Right ventricle myocardium inferior (tissue), 1 donor: ENCODE measurements around the gene CFAP70. TPM values are rescaled to one million over a fixed set of nuclear protein-coding genes. Genes with fewer than 3 reads are reported as not detected.
"Not testable (repeated sequence)": the region's sequence is repeated elsewhere in the genome, so short reads cannot be mapped to it uniquely, and the experiment has no call there.

Experiments used
- ATAC-seq: fragments of 200-7000 bp; cut with Tn5 transposase; one replicate; pipeline ENCODE4 v1.9.1; 2020; ENCODE audit warnings: mild to moderate bottlenecking, moderate library complexity
- DNase-seq: peaks from one replicate; pipeline ENCODE4 v3.0.0; 2021; ENCODE audit errors: missing footprints
- intact Hi-C: fragments of 100-400 bp; cut with DNase I; formaldehyde crosslinking; loops from one replicate; pipeline ENCODE4 v1.11.0; 2022
- total RNA-seq: library from RNA; stranded (reverse); fragmentation: NEBNext Ultra II Directional; extraction: Animal tissue kit (Norgen Biotek cat#: 25700); gene quantifications from one replicate; pipeline ENCODE4 v1.2.1, GENCODE V29; 2021
- donor health status: DM: no; HTN: yes; CAD: no; lungs with severe emphysema.

CFAP70 gene
- total RNA-seq, 1 donor from 2014 or later, result 1.4 TPM

DNA sequence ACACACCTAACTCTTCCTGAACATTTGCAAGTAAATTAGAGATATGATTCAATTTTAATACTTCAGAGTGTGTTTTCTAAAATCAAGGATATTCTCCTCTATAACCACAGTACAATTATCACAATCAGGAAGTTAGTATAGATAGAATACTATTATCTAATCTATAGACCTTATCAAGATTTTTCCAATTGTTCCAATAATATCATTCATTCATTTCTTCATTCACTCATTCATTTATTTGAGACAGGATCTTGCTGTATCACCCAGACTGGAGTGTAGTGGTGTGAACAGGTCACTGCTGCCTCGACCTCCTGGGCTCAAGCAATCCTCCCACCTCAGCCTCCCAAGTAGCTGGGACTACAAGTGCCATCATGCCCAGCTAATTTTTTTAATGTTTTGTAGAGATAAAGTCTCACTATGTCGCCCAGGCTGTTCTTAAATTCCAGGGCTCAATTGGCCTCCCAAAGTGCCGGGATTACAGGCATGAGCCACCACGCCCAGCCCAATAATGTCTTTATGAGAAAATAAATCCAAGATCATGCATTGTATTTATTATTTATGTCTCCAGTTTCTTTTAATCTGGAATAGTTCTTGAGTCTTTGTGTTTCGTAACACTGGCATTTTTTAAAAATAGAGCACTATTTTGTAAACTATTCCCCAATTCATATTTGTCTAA, 95.6 kb downstream of the CFAP70 start:
- ATAC-seq (no peak), DNase-seq (no peak)
- intact Hi-C loops, result no loop called here

GRCh38 chr10:73262105-73262730, 96.4 kb downstream of the CFAP70 start:
- intact Hi-C loops, result no loop called here
- DNase-seq (no peak), ATAC-seq (no peak)

DNA sequence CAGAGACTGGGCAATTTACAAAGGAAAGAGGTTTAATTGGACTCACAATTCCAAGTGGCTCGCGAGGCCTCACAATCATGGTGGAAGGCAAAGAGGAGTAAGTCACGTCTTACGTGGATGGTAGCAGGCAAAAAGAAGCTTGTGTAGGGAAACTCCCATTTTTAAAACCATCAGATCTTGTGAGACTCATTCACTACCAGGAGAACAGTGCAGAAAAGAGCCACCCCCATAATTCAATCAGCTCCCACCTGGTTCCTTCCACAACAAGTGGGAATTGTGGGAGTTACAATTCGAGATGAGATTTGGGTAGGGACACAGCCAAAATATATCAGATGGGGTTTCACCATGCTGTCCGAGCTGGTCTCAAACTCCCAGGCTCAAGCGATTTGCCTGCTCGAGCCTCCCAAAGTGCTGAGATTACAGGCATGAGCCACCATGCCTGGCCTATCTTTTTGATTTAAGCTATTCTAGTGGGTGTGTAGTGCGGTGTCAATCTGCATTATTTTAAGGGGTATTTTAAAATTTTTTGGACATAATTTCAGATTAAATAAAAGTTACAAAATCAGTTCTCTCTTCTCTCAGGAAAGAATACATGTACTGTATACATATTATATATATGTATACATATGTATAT, 97.2 kb downstream of the CFAP70 start:
- intact Hi-C loops, result no loop called here
- ATAC-seq (no peak), DNase-seq (no peak)

DNA sequence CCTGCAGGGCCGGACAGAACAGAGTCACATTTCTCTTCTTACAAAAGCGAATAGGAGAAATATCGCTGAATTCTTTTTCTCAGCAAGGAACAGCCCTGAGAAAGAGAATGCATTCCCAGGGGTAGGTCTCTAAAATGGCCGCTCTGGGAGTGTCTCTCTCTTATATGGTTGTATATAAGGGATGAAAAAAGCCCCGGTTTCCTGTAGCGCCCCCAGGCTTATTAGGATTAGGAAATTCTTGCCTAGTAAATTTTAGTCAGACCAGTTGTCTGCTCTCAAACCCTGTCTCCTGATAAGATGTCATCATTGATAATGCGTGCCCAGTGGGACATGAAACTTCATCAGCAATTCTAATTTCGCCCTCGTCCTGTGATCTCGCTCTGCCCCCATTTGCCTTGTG, 100.1 kb downstream of the CFAP70 start:
- intact Hi-C loops, DNase-seq, ATAC-seq: not testable (repeated sequence)

DNA sequence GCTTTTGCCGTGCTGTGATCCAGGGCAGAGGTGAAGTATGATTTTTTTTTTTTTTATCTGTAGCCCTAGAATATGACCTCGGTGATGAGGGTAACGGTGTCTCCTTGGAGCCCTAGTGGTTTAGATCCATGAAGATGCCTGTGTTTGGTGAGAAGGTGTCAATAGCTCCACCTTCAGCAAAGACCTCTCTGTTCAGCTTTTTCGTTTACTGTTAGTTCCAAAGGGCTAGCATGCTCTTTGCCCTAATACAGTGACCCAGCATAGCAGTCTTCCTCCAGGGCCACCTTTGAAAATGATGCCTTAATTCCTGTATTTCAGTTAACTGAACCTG, 105.5 kb downstream of the CFAP70 start:
- intact Hi-C loops, result loop anchor here (5.0 kb wide), 1 partner anchor 244 kb away; the partner anchor contains the start of gene PPP3CB
- DNase-seq, result no peak
- ATAC-seq, result no peak

GRCh38 chr10:73252445-73253224, 106.0 kb downstream of the CFAP70 start, which contains the start of gene MRPS16:
Gene MRPS16, minus strand, starts transcription at chr10:73252644. Its CDS starts 162 bp downstream, at chr10:73252482.
- peak; percentile 99 for ATAC-seq
- DNase-seq, result peak; percentile 95
- intact Hi-C loops, result loop anchor here (5.0 kb wide), 1 partner anchor 245 kb away; the partner anchor contains the start of gene PPP3CB

- no peak for DNase-seq
- intact Hi-C loops, result loop anchor here (5.0 kb wide), 1 partner anchor 245 kb away; the partner anchor contains the start of gene PPP3CB
- peak; percentile 64 for ATAC-seq
These were observed 106.8 kb downstream of the CFAP70 start for GRCh38 chr10:73251683-73252444.

DNA sequence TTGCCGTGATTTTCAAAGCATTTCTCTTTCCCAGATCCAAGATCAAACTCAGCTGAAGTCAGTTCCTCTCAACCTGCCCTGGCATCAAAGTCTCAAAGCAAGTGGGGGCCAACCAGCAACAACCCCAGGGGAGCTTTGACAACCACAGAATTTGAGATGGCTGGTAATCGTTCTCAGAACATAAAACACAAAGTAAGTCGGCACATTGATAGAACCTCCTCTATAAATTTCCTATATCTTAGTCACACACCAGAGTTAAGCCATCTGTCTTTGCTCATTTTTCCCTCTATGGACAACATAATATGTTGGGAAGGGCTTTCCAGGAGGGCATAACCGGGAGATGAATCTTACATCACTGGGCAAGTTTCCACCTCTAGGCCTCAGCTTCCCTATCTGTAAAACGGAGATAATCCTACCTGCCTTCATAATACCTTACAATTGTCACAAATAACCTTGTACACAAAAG, 110.4 kb downstream of the CFAP70 start:
- intact Hi-C loops, result no loop called here
- peak; percentile 25 for DNase-seq
- no peak for ATAC-seq

- DNase-seq (no peak), ATAC-seq (no peak)
- intact Hi-C loops, result no loop called here
These were observed 111.0 kb downstream of the CFAP70 start for GRCh38 chr10:73247509-73248258.

DNA sequence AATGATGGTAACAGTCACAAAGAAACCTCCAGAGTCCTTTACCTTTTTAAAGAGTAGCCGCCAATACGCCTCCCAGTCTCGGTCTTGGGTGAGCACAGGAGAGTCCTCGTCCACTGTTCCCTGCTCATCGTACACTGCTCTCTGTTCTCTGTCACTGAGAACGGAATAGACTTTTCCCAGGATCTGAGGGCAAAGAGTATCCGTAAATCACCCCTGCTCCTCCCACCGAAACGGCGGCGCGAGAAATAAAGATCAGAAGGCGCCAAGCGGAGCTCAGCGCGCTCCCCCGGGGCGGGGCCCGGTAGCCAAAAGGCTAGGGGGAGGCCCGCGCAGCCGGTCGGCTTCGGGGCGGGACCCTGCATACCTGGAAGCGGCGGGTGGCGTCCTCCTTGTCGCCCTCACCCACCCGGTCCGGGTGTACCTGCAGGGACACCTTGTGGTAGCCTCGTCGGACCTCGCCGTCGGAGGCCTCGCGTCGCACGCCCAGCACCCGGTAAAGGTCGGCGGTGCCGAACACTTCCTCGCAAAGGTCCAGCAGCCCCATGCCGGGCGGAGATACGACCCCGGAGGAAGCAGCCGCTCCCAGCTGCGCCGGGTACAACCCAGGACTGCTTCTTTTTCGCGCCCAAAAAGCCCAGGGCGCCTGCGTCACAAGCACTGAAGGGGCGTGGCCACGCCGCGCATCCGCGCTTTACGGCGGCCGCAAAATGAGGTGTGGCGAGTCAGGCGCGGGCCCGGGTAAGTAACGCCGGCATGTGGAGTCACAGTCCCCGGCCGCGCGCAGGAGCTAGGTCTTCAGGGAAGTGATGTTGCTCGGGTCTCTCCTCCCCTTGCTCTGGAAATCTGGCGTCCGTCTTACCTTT, 111.8 kb downstream of the CFAP70 start, which contains the start of gene DNAJC9:
Gene DNAJC9 (minus strand): TSS at position 610 of the 863 bp plus-strand sequence. CDS start 66 bp downstream, at position 544.
- ATAC-seq (peak; percentile 96), DNase-seq (peak; percentile 99)
- intact Hi-C loops, result no loop called here

DNA sequence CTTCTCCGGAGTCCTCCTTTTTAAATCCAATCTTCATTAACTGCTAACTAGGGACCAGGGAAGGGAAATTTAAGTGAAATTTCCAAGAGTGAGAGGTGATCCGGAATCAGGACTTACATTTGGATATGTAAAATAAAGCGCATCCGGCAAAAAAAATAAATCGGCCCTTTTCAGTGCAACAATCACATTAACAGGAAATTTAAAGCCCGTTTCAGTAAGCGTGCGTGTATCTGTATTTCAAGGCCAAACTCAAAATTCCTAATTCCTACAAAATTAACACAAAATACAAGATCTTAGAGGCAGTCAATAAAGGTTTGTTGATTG, 112.4 kb downstream of the CFAP70 start:
- no peak for ATAC-seq
- DNase-seq, result no peak
- intact Hi-C loops, result no loop called here

- ATAC-seq (no peak), DNase-seq (no peak)
- intact Hi-C loops, result no loop called here
These were observed 113.7 kb downstream of the CFAP70 start for GRCh38 chr10:73244866-73245477.

DNA sequence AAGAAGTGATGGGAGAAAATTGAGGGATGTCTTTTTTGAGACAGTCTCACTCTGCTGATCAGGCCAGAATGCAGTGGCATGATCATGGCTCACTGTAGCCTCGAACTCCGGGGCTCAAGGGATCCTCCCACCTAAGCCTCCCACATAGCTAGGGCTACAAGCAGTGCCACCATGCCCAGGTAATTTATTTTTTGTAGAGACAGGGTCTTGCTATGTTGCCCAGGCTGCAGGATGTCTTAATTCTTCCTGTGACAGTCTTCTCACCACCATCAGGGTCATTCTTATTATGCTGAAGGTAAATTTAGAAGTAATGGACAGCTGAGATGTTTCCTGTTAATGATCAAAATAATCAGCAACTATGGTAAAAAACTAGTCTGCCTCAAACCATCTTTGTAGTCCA, 118.8 kb downstream of the CFAP70 start:
- intact Hi-C loops, result no loop called here
- no peak for DNase-seq
- ATAC-seq, result no peak

- intact Hi-C loops, result no loop called here
- DNase-seq, result no peak
- ATAC-seq, result no peak
These were observed 119.6 kb downstream of the CFAP70 start for GRCh38 chr10:73238990-73239566.

- intact Hi-C loops, result no loop called here
- no peak for DNase-seq
- no peak for ATAC-seq
These were observed 124.0 kb downstream of the CFAP70 start for GRCh38 chr10:73234695-73235094.

GRCh38 chr10:73233883-73234282, 124.8 kb downstream of the CFAP70 start:
- ATAC-seq (no peak), DNase-seq (no peak)
- intact Hi-C loops, result no loop called here
